Mesenchymal stem cell (in vitro differentiated cells and primary cell): ENCODE data around the gene HOXC10.

Experiments used
- DNase-seq: peaks from one replicate; pipeline ENCODE4 v3.0.0-alpha.2; 2013
- H2AFZ ChIP-seq: one replicate; pipeline ENCODE4 v1.6.1; 2013; ENCODE audit warnings: low read depth, mild to moderate bottlenecking, control low read depth, inconsistent platforms, low read length, moderate library complexity
- H2AK5ac ChIP-seq: 2 replicates; pipeline ENCODE4 v1.6.1; 2013; ENCODE audit warnings: low read length, moderate library complexity, mild to moderate bottlenecking, inconsistent platforms; ENCODE audit not compliant: severe bottlenecking
- H2BK120ac ChIP-seq: one replicate; pipeline ENCODE4 v1.6.1; 2013; ENCODE audit warnings: low read depth, mild to moderate bottlenecking, inconsistent platforms, low read length, moderate library complexity
- H2BK12ac ChIP-seq, 2 experiments: one replicate each; pipeline ENCODE4 v1.6.1; 2013; ENCODE audit warnings: inconsistent platforms in 2 of 2, low read length in 2 of 2, mild to moderate bottlenecking in 2 of 2, moderate library complexity in 2 of 2, control low read depth in 1 of 2
- H2BK15ac ChIP-seq: one replicate; pipeline ENCODE4 v1.6.1; 2013; ENCODE audit warnings: mild to moderate bottlenecking, low read depth, inconsistent platforms; ENCODE audit not compliant: poor library complexity, severe bottlenecking
- H2BK5ac ChIP-seq: 2 replicates; pipeline ENCODE4 v1.6.1; 2013; ENCODE audit warnings: low read depth, mild to moderate bottlenecking, low read length, control low read depth, inconsistent platforms; ENCODE audit not compliant: poor library complexity, severe bottlenecking
- H3K14ac ChIP-seq, 2 experiments: one replicate each; pipeline ENCODE4 v1.6.1; 2013; ENCODE audit warnings: inconsistent platforms in 2 of 2, low read length in 2 of 2, control low read depth in 1 of 2, mild to moderate bottlenecking in 1 of 2, moderate library complexity in 1 of 2
- H3K18ac ChIP-seq, 2 experiments: one replicate each; pipeline ENCODE4 v1.6.1; 2013; ENCODE audit warnings: inconsistent platforms in 2 of 2, low read length in 2 of 2, control low read depth in 1 of 2, low read depth in 1 of 2, mild to moderate bottlenecking in 1 of 2
- H3K23ac ChIP-seq, 2 experiments: one replicate each; pipeline ENCODE4 v1.6.1; 2013; ENCODE audit warnings: inconsistent platforms in 2 of 2, low read length in 2 of 2, mild to moderate bottlenecking in 2 of 2, moderate library complexity in 2 of 2, control low read depth in 1 of 2
- H3K27ac ChIP-seq: 2 replicates; pipeline ENCODE4 v1.5.1; 2013; ENCODE audit warnings: mild to moderate bottlenecking, moderate library complexity, low read length, control low read depth, inconsistent platforms; ENCODE audit not compliant: poor library complexity, severe bottlenecking
- H3K27me3 ChIP-seq, 2 experiments: 2 replicates each; pipeline versions ENCODE4 v1.6.1 to v1.7.0; 2013; ENCODE audit warnings: low read length in 2 of 2, mild to moderate bottlenecking in 2 of 2, moderate library complexity in 2 of 2, control low read depth in 1 of 2, inconsistent platforms in 1 of 2; ENCODE audit not compliant: control insufficient read depth in 1 of 2, insufficient read depth in 1 of 2
- H3K36me3 ChIP-seq, 2 experiments: 2 replicates each; pipeline versions ENCODE4 v1.6.1 to v1.7.0; 2013; ENCODE audit warnings: low read length in 2 of 2, control low read depth in 1 of 2, inconsistent platforms in 1 of 2, low read depth in 1 of 2, mild to moderate bottlenecking in 1 of 2; ENCODE audit not compliant: insufficient read depth in 2 of 2, control insufficient read depth in 1 of 2
- H3K4ac ChIP-seq, 2 experiments: one replicate each; pipeline ENCODE4 v1.6.1; 2013; ENCODE audit warnings: inconsistent platforms in 2 of 2, low read length in 2 of 2, mild to moderate bottlenecking in 2 of 2, moderate library complexity in 2 of 2, control low read depth in 1 of 2, low read depth in 1 of 2
- H3K4me1 ChIP-seq: 2 replicates; pipeline ENCODE4 v1.6.1; 2013; ENCODE audit warnings: low read depth, low read length, control low read depth; ENCODE audit not compliant: control insufficient read depth, insufficient read depth
- H3K4me2 ChIP-seq: 2 replicates; pipeline ENCODE4 v1.6.1; 2013; ENCODE audit warnings: low read length, mild to moderate bottlenecking, inconsistent platforms; ENCODE audit not compliant: poor library complexity, severe bottlenecking
- H3K4me3 ChIP-seq, 2 experiments: 2 replicates each; pipeline versions ENCODE4 v1.5.1 to v1.7.0; 2013; ENCODE audit warnings: low read length in 2 of 2, mild to moderate bottlenecking in 2 of 2, control low read depth in 1 of 2, low read depth in 1 of 2; ENCODE audit not compliant: insufficient read depth in 1 of 2
- H3K79me1 ChIP-seq: replicated peaks from 2 replicates; pipeline ENCODE4 v1.6.1; 2013; ENCODE audit warnings: mild to moderate bottlenecking, control low read depth, low read length, inconsistent platforms; ENCODE audit not compliant: poor library complexity, severe bottlenecking
- H3K9ac ChIP-seq: 2 replicates; pipeline ENCODE4 v1.7.0; 2013; ENCODE audit warnings: mild to moderate bottlenecking, low read length, moderate library complexity
- H3K9me3 ChIP-seq: 2 replicates; pipeline ENCODE4 v1.7.0; 2013; ENCODE audit warnings: mild to moderate bottlenecking, low read length; ENCODE audit not compliant: control insufficient read depth
- H4K8ac ChIP-seq: one replicate; pipeline ENCODE4 v1.6.1; 2013; ENCODE audit warnings: inconsistent platforms, mild to moderate bottlenecking, low read length, moderate library complexity
- H4K91ac ChIP-seq: one replicate; pipeline ENCODE4 v1.6.1; 2013; ENCODE audit warnings: mild to moderate bottlenecking, low read length, inconsistent platforms
- WGBS: methylation state at CpG from one replicate; pipeline ENCODE4 v1.1.7; 2013; ENCODE audit warnings: mixed read lengths; 5-methylcytosine and 5-hydroxymethylcytosine counted together

The HOXC10 gene

GRCh38 chr12:53966085-53966384 is 18.9 kb upstream of the HOXC10 start:
- no peak overlapping the region for H3K27ac ChIP-seq
- peak overlapping the region; percentile 29 for H3K4me2 ChIP-seq
- no peak overlapping the region for H3K23ac ChIP-seq
- H3K14ac ChIP-seq: no peak overlapping the region
- H3K36me3 ChIP-seq: no peaks in the 10 kb centered on the region
- H2BK12ac ChIP-seq: no peak overlapping the region
- no peaks in the 10 kb centered on the region for H3K9me3 ChIP-seq
- H2AFZ ChIP-seq: no peak overlapping the region
- WGBS: 2% methylated on average over 15 of the region's 15 CpGs
- no peak overlapping the region for H4K91ac ChIP-seq
- peak overlapping the region in 1 of 2 experiments; percentile 59 for H3K4me3 ChIP-seq
- H4K8ac ChIP-seq: no peak overlapping the region
- H2BK15ac ChIP-seq: no peak overlapping the region
- no peaks in the 10 kb centered on the region for H3K79me1 ChIP-seq
- no peak overlapping the region for H2BK120ac ChIP-seq
- H2BK5ac ChIP-seq: no peak overlapping the region
- H3K4me1 ChIP-seq: peaks cover 16% of the 10 kb centered on the region
- peaks cover 100% of the 10 kb centered on the region in 2 experiments for H3K27me3 ChIP-seq
- no peak overlapping the region for H3K18ac ChIP-seq
- no peak for DNase-seq
- H3K4ac ChIP-seq: no peak overlapping the region
- peak overlapping the region; percentile 46 for H3K9ac ChIP-seq
- H2AK5ac ChIP-seq: no peak overlapping the region

- Histone ChIP-seq H2BK120ac (no peak overlapping the region), H3K4me2 (peak overlapping the region; percentile 29), H3K4me3 (peak overlapping the region in 1 of 2 experiments; percentile 59), H3K27ac (no peak overlapping the region), H3K9me3 (no peaks in the 10 kb centered on the region), H2AK5ac (no peak overlapping the region), H2BK12ac (no peak overlapping the region), H4K8ac (no peak overlapping the region), H2BK15ac (no peak overlapping the region), H2BK5ac (no peak overlapping the region), H4K91ac (no peak overlapping the region), H3K18ac (no peak overlapping the region), H2AFZ (no peak overlapping the region), H3K4ac (no peak overlapping the region), H3K14ac (no peak overlapping the region), H3K9ac (peak overlapping the region; percentile 46), H3K4me1 (peaks cover 12% of the 10 kb centered on the region), H3K27me3 (peaks cover 100% of the 10 kb centered on the region in 2 experiments), H3K36me3 (no peaks in the 10 kb centered on the region), H3K23ac (peak overlapping the region in 1 of 2 experiments; percentile 60), H3K79me1 (no peaks in the 10 kb centered on the region)
- 2% methylated on average over 36 of the region's 36 CpGs for WGBS
- no peak for DNase-seq
Observed at GRCh38 chr12:53966385-53967133, 18.4 kb upstream of the HOXC10 start.

- no peak overlapping the region for H3K23ac ChIP-seq
- no peak overlapping the region for H3K18ac ChIP-seq
- peaks cover 12% of the 10 kb centered on the region for H3K4me1 ChIP-seq
- no peak overlapping the region for H2BK5ac ChIP-seq
- H3K4me2 ChIP-seq: no peak overlapping the region
- no peaks in the 10 kb centered on the region for H3K9me3 ChIP-seq
- no peak overlapping the region for H4K91ac ChIP-seq
- no peak overlapping the region for H3K27ac ChIP-seq
- no peak overlapping the region for H3K9ac ChIP-seq
- no peak overlapping the region for H2BK15ac ChIP-seq
- H3K27me3 ChIP-seq: peaks cover 100% of the 10 kb centered on the region in 2 experiments
- no peak overlapping the region for H2AFZ ChIP-seq
- DNase-seq: no peak
- no peaks in the 10 kb centered on the region for H3K36me3 ChIP-seq
- H3K14ac ChIP-seq: no peak overlapping the region
- H4K8ac ChIP-seq: no peak overlapping the region
- H3K4ac ChIP-seq: no peak overlapping the region
- H3K4me3 ChIP-seq: no peak overlapping the region
- no peaks in the 10 kb centered on the region for H3K79me1 ChIP-seq
- no peak overlapping the region for H2BK120ac ChIP-seq
- no peak overlapping the region for H2AK5ac ChIP-seq
- no peak overlapping the region for H2BK12ac ChIP-seq
- 30% methylated on average over 5 of the region's 5 CpGs for WGBS
Observed at GRCh38 chr12:53967421-53967925, 17.5 kb upstream of the HOXC10 start.

GRCh38 chr12:53968214-53969127 is 16.5 kb upstream of the HOXC10 start:
- H3K27me3 ChIP-seq: peaks cover 100% of the 10 kb centered on the region in 2 experiments
- H2BK120ac ChIP-seq: no peak overlapping the region
- H4K8ac ChIP-seq: no peak overlapping the region
- no peaks in the 10 kb centered on the region for H3K36me3 ChIP-seq
- H3K4me1 ChIP-seq: peaks cover 16% of the 10 kb centered on the region
- H3K9ac ChIP-seq: no peak overlapping the region
- WGBS: 24% methylated on average over 24 of the region's 24 CpGs
- no peak overlapping the region for H3K4me2 ChIP-seq
- no peak overlapping the region for H2BK5ac ChIP-seq
- no peak overlapping the region for H3K14ac ChIP-seq
- no peak overlapping the region for H3K4me3 ChIP-seq
- no peak overlapping the region for H3K4ac ChIP-seq
- no peak overlapping the region for H3K23ac ChIP-seq
- no peak overlapping the region for H4K91ac ChIP-seq
- no peaks in the 10 kb centered on the region for H3K79me1 ChIP-seq
- no peaks in the 10 kb centered on the region for H3K9me3 ChIP-seq
- H3K18ac ChIP-seq: peak overlapping the region in 1 of 2 experiments; percentile 16
- no peak overlapping the region for H2BK15ac ChIP-seq
- H2BK12ac ChIP-seq: no peak overlapping the region
- DNase-seq: no peak
- no peak overlapping the region for H2AFZ ChIP-seq
- no peak overlapping the region for H3K27ac ChIP-seq
- no peak overlapping the region for H2AK5ac ChIP-seq
